GM12878 (cell line): Measurements from ENCODE around the gene RAD51B. TPM values are rescaled to one million over a fixed set of nuclear protein-coding genes. Genes with fewer than 3 reads are reported as not detected.

Experiments used
- ATAC-seq: fragments of 200-7000 bp; cut with Tn5 transposase; 3 replicates; pipeline ENCODE4 v1.9.1; 2020; ENCODE audit warnings: mild to moderate bottlenecking, moderate library complexity
- BruUV-seq: library from RNA; stranded (reverse); fragments of 400-500 nt; replicated peaks from 2 replicates; lab custom pipeline; 2021; lab: Mats Ljungman, UMichigan
- CTCF ChIA-PET: fragments of 300-600 bp; sonication (Branson Sonifier 250); formaldehyde crosslinking; extraction: SDS; loops from one replicate; lab custom pipeline; 2021; ENCODE audit warnings: inconsistent platforms; lab: Yijun Ruan, JAX
- POLR2A ChIA-PET: fragments of 350-600 bp; formaldehyde crosslinking; extraction: SDS; loops from one replicate; lab custom pipeline; 2021; ENCODE audit warnings: inconsistent platforms; lab: Charles Lee
- RAD21 ChIA-PET: fragments of 300-600 bp; sonication (Branson Sonifier 250); formaldehyde crosslinking; loops from one replicate; lab custom pipeline; 2023; ENCODE audit warnings: antibody characterized with exemption; ENCODE audit not compliant: unreplicated experiment; lab: Charles Lee
- SMC1A ChIA-PET: fragments of 300-600 bp; sonication (Branson Sonifier 250); formaldehyde crosslinking; loops from one replicate; lab custom pipeline; 2023; ENCODE audit not compliant: unreplicated experiment, uncharacterized antibody; lab: Charles Lee
- DNase-seq: peaks from one replicate; pipeline ENCODE4 v3.0.0-alpha.2; 2011; ENCODE audit warnings: low read depth, low spot score
- FAIRE-seq: peaks from 3 replicates; lab custom pipeline; 2011; peaks lifted over from hg19 to GRCh38; lab: Jason Lieb, UNC
- H2AFZ ChIP-seq: 2 replicates; pipeline ENCODE4 v1.6.0; 2011; ENCODE audit warnings: low read depth, low read length, control low read depth; ENCODE audit not compliant: control insufficient read depth
- H3K27ac ChIP-seq: 2 replicates; pipeline ENCODE4 v1.5.1; 2011; ENCODE audit warnings: control low read depth; ENCODE audit not compliant: control insufficient read depth, insufficient read depth
- H3K27me3 ChIP-seq, 2 experiments: replicated peaks in 1 of 2; 2 replicates each; pipeline versions ENCODE4 v1.6.0 to v1.6.1; 2011; ENCODE audit warnings: low read length in 1 of 2; ENCODE audit not compliant: control insufficient read depth in 2 of 2, insufficient read depth in 2 of 2
- H3K36me3 ChIP-seq, 2 experiments: 2 replicates each; pipeline ENCODE4 v1.5.1; 2011; ENCODE audit warnings: low read length in 1 of 2; ENCODE audit not compliant: control insufficient read depth in 2 of 2, insufficient read depth in 2 of 2
- H3K4me1 ChIP-seq: 2 replicates; pipeline ENCODE4 v1.6.1; 2011; ENCODE audit warnings: mild to moderate bottlenecking, low read length, moderate library complexity, mixed read lengths; ENCODE audit not compliant: control insufficient read depth, insufficient read depth
- H3K4me2 ChIP-seq: 2 replicates; pipeline ENCODE4 v1.6.0; 2011; ENCODE audit warnings: control low read depth; ENCODE audit not compliant: control insufficient read depth, insufficient read depth
- H3K4me3 ChIP-seq: fragments of 200-600 bp; sonication (generic); 2 replicates; pipeline ENCODE4 v1.5.1; 2016
- H3K79me2 ChIP-seq: 2 replicates; pipeline ENCODE4 v1.6.0; 2011; ENCODE audit warnings: low read length; ENCODE audit not compliant: control insufficient read depth, insufficient read depth
- H3K9ac ChIP-seq: 2 replicates; pipeline ENCODE4 v1.8.0; 2011; ENCODE audit warnings: low read length, control low read depth, mixed read lengths; ENCODE audit not compliant: control insufficient read depth, insufficient read depth
- H3K9me3 ChIP-seq: replicated peaks from 3 replicates; pipeline ENCODE4 v1.5.1; 2011; ENCODE audit warnings: mild to moderate bottlenecking, low read length; ENCODE audit not compliant: control insufficient read depth, insufficient read depth
- H4K20me1 ChIP-seq: 2 replicates; pipeline ENCODE4 v1.6.0; 2011; ENCODE audit not compliant: control insufficient read depth, insufficient read depth
- ASH2L ChIP-seq: fragments of 300-600, 200-600 bp; sonication (generic); IDR thresholded peaks from 2 replicates; pipeline ENCODE4 v1.6.1; 2017; ENCODE audit warnings: low read depth, mild to moderate bottlenecking, borderline replicate concordance
- ATF3 ChIP-seq: IDR thresholded peaks from 2 replicates; pipeline ENCODE4 v1.6.1; 2011; ENCODE audit warnings: low read depth, mild to moderate bottlenecking, low read length, moderate library complexity, borderline replicate concordance; ENCODE audit errors: extremely low read depth
- BHLHE40 ChIP-seq, 2 experiments: fragments of 450-650 bp in 1 of 2; IDR thresholded peaks; 2 replicates each; pipeline ENCODE4 v1.6.1; 2011 to 2017; ENCODE audit warnings: low read depth in 2 of 2, borderline replicate concordance in 1 of 2, improper control_type of control experiment in 1 of 2, low read length in 1 of 2, mild to moderate bottlenecking in 1 of 2
- CBX3 ChIP-seq: fragments of 200-600 bp; sonication (generic); IDR thresholded peaks from 2 replicates; pipeline ENCODE4 v1.6.1; 2016; ENCODE audit warnings: low read depth, borderline replicate concordance
- CHD2 ChIP-seq: IDR thresholded peaks from 2 replicates; pipeline ENCODE4 v1.6.1; 2011; ENCODE audit warnings: low read depth, low read length, improper control_type of control experiment, borderline replicate concordance
- CREB1 ChIP-seq: IDR thresholded peaks from 2 replicates; pipeline ENCODE4 v1.6.1; 2012; ENCODE audit warnings: low read depth, mild to moderate bottlenecking, inconsistent platforms
- CREM ChIP-seq: IDR thresholded peaks from 2 replicates; pipeline ENCODE4 v1.6.1; 2014; ENCODE audit warnings: antibody characterized with exemption, low read depth
- EP300 ChIP-seq, 2 experiments: fragments of 150-350 bp in 1 of 2; IDR thresholded peaks; 2 replicates each; pipeline ENCODE4 v1.6.1; 2011 to 2012; ENCODE audit warnings: low read depth in 2 of 2, low read length in 2 of 2, borderline replicate concordance in 1 of 2, improper control_type of control experiment in 1 of 2, inconsistent platforms in 1 of 2; ENCODE audit not compliant: control insufficient read depth in 1 of 2
- HDAC6 ChIP-seq: fragments of 200-600 bp; sonication (generic); IDR thresholded peaks from one replicate; pipeline ENCODE4 v1.8.0; 2017; ENCODE audit warnings: antibody characterized with exemption; ENCODE audit not compliant: unreplicated experiment
- IKZF2 ChIP-seq, 2 experiments: fragments of 450-650 bp; IDR thresholded peaks; 2 replicates each; pipeline ENCODE4 v1.6.1; 2017; ENCODE audit warnings: mild to moderate bottlenecking in 2 of 2, moderate library complexity in 2 of 2
- PBX3 ChIP-seq: IDR thresholded peaks from 2 replicates; pipeline ENCODE4 v1.6.1; 2011; ENCODE audit warnings: mild to moderate bottlenecking, low read depth, low read length, moderate library complexity; ENCODE audit not compliant: insufficient replicate concordance
- POU2F2 ChIP-seq: IDR thresholded peaks from 3 replicates; pipeline ENCODE4 v1.6.1; 2011; ENCODE audit warnings: low read depth, mild to moderate bottlenecking, low read length, borderline replicate concordance
- SMC3 ChIP-seq: IDR thresholded peaks from 2 replicates; pipeline ENCODE4 v1.6.1; 2011; ENCODE audit warnings: low read length, improper control_type of control experiment, borderline replicate concordance
- TCF7 ChIP-seq: IDR thresholded peaks from 2 replicates; pipeline ENCODE4 v1.6.1; 2014; ENCODE audit warnings: antibody characterized with exemption, borderline replicate concordance
- ZBED1 ChIP-seq: IDR thresholded peaks from 2 replicates; pipeline ENCODE4 v1.6.1; 2016; ENCODE audit warnings: borderline replicate concordance
- WGBS: methylation state at CpG from one replicate; pipeline ENCODE4 v1.1.6; 2016; ENCODE audit warnings: low lambda C conversion rate; ENCODE audit not compliant: insufficient replicate concordance, insufficient coverage; ENCODE audit errors: missing lambda C conversion rate; 5-methylcytosine and 5-hydroxymethylcytosine counted together
- in situ Hi-C: fragments of 300-500 bp; cut with MboI; formaldehyde crosslinking; loops from 9 replicates; pipeline ENCODE4 v1.14.3; 2018; ENCODE audit warnings: mixed read lengths
- intact Hi-C: fragments of 100-400 bp; cut with micrococcal nuclease; formaldehyde crosslinking; loops from one replicate; pipeline ENCODE4 v1.14.2; 2022; ENCODE audit not compliant: unreplicated experiment
- polyA plus RNA-seq, 11 experiments: library from polyadenylated mRNA; depleted of rRNA in 4 of 11; unstranded in 6 of 11; stranded (reverse) in 5 of 11; fragments of >200 nt; fragmentation: Nextera tagmentation in 4 of 11; fragmentation: Illumina TruSeq in 1 of 11; extraction: Ambion mirVana in 4 of 11; extraction: Trizol in 1 of 11; gene quantifications; 1 replicate in 1 of 11; 2 replicates in 10 of 11; pipeline versions ENCODE4 v1.2.1 to v1.2.3, GENCODE V29; 2011 to 2016; ENCODE audit warnings: inconsistent platforms in 2 of 11, missing spikeins in 2 of 11, low read depth in 1 of 11
- total RNA-seq, 4 experiments: library from RNA; depleted of rRNA in 3 of 4; stranded (reverse); fragments of >200 nt in 3 of 4; fragmentation: Illumina TruSeq in 1 of 4; extraction: Trizol in 1 of 4; gene quantifications; 2 replicates each; pipeline versions ENCODE4 v1.2.1 to v1.2.3, GENCODE V29; 2013 to 2021
- TF ChIP-seq, protein P1 (sequence below): fragments of 450-650 bp; IDR thresholded peaks from 2 replicates; pipeline ENCODE4 v1.6.1; 2017; ENCODE audit warnings: antibody characterized with exemption, mild to moderate bottlenecking, moderate library complexity

Gene RAD51B
- total and polyA plus RNA-seq, 10 of the 15 experiments (the other 5 are each of a cell fraction or from before 2014, with no cell fraction given) = 9.8 to 26.8 (median 21.3) TPM

DNA sequence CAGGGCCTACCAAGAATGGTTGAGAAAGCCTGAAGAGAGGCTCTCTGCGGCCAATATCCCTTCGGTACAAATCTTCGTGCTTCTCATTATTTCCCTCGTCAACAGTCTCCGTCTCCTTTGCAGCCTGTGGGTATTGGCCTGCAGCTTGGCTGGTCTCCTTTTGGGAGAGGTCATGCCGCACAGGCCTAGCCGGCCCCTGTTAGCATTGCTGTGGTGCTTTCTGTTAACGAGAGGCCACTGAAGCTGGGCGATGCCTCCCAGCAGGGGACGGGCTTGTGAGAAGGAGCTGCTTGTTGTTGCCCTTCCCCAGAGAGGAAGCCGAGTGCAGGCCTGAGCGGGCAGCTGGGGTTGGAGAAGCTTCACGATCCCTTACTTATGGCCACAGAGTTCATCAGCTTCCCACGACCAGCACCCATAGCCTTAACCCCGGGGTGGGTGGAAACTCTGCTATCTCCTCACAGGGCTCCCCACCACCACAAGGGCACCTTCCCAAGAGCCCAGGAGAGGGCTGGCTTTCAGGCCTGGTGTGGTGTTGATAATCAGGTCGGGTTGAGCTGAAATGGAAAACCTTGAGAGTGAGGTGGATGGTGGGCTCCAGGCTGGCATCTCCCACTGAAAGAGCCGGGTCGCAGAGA lies 744.7 kb downstream of the RAD51B start:
- FAIRE-seq = no peak
- ChIA-PET RAD21 (no interaction called here), CTCF (no interaction called here), SMC1A (no interaction called here), POLR2A (no interaction called here)
- Histone ChIP-seq H3K36me3 (no peaks in the 10 kb centered on the region), H3K9me3 (no peaks in the 10 kb centered on the region), H3K4me1 (no peaks in the 10 kb centered on the region), H3K27me3 (no peaks in the 10 kb centered on the region), H3K4me3 (no peak overlapping the region), H3K4me2 (no peak overlapping the region), H2AFZ (no peak overlapping the region), H4K20me1 (no peaks in the 10 kb centered on the region), H3K27ac (no peak overlapping the region), H3K79me2 (no peaks in the 10 kb centered on the region), H3K9ac (no peak overlapping the region)
- DNase-seq = no peak
- TF ChIP-seq PBX3 = no peak
- no peak for TF ChIP-seq CBX3
- no peak for TF ChIP-seq ZBED1
- TF ChIP-seq CREM = no peak
- no peak for TF ChIP-seq EP300 (IDR thresholded peaks at IDR 0.05; ENCODE audit: borderline replicate concordance in 1 of 2, control insufficient read depth in 1 of 2, low read depth in 2 of 2, low read length in 2 of 2)
- TF ChIP-seq TCF7 = no peak
- TF ChIP-seq POU2F2 = no peak
- TF ChIP-seq CHD2 = no peak
- TF ChIP-seq BHLHE40 (IDR thresholded peaks at IDR 0.05; ENCODE audit: borderline replicate concordance in 1 of 2, low read depth in 2 of 2, low read length in 1 of 2) = no peak
- TF ChIP-seq HDAC6 = no peak
- no peak for TF ChIP-seq SMC3
- TF ChIP-seq IKZF2 (IDR thresholded peaks at IDR 0.05) = no peak
- no peak for TF ChIP-seq ASH2L
- no peak for TF ChIP-seq CREB1
- TF ChIP-seq, protein P1, sequence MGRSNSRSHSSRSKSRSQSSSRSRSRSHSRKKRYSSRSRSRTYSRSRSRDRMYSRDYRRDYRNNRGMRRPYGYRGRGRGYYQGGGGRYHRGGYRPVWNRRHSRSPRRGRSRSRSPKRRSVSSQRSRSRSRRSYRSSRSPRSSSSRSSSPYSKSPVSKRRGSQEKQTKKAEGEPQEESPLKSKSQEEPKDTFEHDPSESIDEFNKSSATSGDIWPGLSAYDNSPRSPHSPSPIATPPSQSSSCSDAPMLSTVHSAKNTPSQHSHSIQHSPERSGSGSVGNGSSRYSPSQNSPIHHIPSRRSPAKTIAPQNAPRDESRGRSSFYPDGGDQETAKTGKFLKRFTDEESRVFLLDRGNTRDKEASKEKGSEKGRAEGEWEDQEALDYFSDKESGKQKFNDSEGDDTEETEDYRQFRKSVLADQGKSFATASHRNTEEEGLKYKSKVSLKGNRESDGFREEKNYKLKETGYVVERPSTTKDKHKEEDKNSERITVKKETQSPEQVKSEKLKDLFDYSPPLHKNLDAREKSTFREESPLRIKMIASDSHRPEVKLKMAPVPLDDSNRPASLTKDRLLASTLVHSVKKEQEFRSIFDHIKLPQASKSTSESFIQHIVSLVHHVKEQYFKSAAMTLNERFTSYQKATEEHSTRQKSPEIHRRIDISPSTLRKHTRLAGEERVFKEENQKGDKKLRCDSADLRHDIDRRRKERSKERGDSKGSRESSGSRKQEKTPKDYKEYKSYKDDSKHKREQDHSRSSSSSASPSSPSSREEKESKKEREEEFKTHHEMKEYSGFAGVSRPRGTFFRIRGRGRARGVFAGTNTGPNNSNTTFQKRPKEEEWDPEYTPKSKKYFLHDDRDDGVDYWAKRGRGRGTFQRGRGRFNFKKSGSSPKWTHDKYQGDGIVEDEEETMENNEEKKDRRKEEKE = no peak
- no peak for TF ChIP-seq ATF3
- no peak for ATAC-seq
- intact Hi-C loops = no loop called here
- in situ Hi-C loops = no loop called here
- BruUV-seq = no TSS peak
- 78% methylated on average over 18 of the region's 18 CpGs for WGBS
